RWPE1 (cell line): ENCODE data around the gene WBP2.
A peak's percentile ranks its signal among the peaks of the same experiment; 100 is the strongest.

Experiments used
- CTCF ChIA-PET: fragments of 350-600 bp; sonication (Branson Sonifier 250); formaldehyde crosslinking; extraction: SDS; loops from one replicate; lab custom pipeline; 2021; lab: Yijun Ruan, JAX
- POLR2A ChIA-PET: fragments of 400-600 bp; formaldehyde crosslinking; extraction: SDS; loops from one replicate; lab custom pipeline; 2020; ENCODE audit warnings: antibody characterized with exemption; ENCODE audit not compliant: low non-redundant PET; lab: Yijun Ruan, JAX
- DNase-seq: peaks from one replicate; pipeline ENCODE4 v3.0.0; 2012; ENCODE audit warnings: low spot score
- H3K27ac ChIP-seq: fragments of 450-650 bp; 2 replicates; pipeline ENCODE4 v1.5.1; 2017
- TF ChIP-seq, protein P1 (sequence below): fragments of 450-650 bp; conservative IDR thresholded peaks from 2 replicates; pipeline ENCODE4 v1.5.1; 2017; ENCODE audit warnings: low read depth, mild to moderate bottlenecking

WBP2 gene

DNA sequence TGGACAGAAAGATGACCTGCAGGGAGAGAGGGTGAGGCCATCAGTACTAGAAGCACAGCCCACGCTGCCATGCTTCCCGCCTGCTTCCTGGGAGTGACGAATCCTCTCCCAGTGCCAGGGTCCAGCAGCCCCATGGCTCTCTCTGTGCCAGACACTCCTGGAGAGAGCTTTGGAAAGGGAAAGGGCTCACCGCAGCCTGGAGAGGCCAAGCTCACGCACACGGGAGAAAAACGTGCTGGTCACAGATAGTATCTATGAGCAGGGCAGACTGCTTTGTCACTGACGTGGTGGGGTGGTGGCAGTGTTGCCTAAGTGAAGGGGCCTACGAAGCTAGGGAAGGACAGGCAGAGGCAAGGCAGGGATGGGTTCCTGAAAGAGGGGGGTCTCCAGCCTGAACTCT, 5.4 kb downstream of the WBP2 start:
- TF ChIP-seq, protein P1, sequence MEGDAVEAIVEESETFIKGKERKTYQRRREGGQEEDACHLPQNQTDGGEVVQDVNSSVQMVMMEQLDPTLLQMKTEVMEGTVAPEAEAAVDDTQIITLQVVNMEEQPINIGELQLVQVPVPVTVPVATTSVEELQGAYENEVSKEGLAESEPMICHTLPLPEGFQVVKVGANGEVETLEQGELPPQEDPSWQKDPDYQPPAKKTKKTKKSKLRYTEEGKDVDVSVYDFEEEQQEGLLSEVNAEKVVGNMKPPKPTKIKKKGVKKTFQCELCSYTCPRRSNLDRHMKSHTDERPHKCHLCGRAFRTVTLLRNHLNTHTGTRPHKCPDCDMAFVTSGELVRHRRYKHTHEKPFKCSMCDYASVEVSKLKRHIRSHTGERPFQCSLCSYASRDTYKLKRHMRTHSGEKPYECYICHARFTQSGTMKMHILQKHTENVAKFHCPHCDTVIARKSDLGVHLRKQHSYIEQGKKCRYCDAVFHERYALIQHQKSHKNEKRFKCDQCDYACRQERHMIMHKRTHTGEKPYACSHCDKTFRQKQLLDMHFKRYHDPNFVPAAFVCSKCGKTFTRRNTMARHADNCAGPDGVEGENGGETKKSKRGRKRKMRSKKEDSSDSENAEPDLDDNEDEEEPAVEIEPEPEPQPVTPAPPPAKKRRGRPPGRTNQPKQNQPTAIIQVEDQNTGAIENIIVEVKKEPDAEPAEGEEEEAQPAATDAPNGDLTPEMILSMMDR: no peak
- no peak for DNase-seq
- H3K27ac ChIP-seq: peak overlapping the region; percentile 92
- POLR2A ChIA-PET: interaction anchor here (1.3 kb wide), 1 partner anchor 9 kb away, joined by 3 read pairs; no protein-coding TSS in a partner anchor
- CTCF ChIA-PET: interaction anchor here (1.0 kb wide), 1 partner anchor 23 kb away, joined by 3 read pairs; no protein-coding TSS in a partner anchor

- CTCF ChIA-PET: interaction anchor here (0.6 to 1.0 kb wide), 2 partner anchors 15 to 22 kb away, joined by 3 to 4 read pairs; no protein-coding TSS in a partner anchor
- TF ChIP-seq, protein P1: no peak
- no peak for DNase-seq
- POLR2A ChIA-PET: interaction anchor here (1.3 kb wide), 1 partner anchor 9 kb away, joined by 3 read pairs; no protein-coding TSS in a partner anchor
- H3K27ac ChIP-seq: peak overlapping the region; percentile 92
Measured at GRCh38 chr17:75849279-75849646, 5.9 kb downstream of the WBP2 start.

DNA sequence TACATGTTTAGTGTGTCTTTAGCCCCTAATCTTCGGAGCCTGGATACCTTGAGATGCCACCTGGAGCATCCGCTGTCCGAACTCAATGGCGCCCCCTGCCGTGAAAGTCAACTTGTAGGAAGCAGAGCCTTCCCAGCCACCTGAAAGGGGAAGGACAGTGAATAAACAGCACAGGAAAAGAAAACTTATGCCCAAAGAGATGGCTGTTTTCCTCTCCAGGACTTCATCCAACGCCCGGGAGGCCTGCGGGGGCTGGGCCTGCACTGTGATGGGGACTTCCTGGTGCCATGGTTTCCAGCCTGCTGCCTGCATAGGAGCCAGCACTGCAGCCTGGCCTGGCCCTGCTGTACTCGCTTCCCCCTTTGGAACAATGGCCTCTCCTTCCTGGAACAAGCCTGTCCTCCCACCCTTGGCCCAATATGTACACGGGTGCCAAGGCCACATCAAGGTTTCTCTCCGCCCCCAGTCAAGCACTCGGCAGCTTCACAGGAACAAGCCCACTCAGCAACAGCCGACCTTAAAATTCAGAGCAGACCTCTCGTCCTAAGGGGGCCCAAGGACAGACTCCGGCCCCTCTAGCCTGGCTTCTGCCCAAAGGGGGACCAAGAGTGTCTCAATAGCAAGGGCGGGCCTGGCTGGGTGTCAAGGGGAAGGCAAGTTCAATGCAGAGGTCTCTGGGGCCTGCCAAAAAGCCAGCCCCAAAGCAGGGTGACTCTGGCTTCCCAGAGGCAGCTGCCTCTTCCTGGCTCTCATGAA, 6.4 kb downstream of the WBP2 start:
- H3K27ac ChIP-seq: peak overlapping the region; percentile 92
- TF ChIP-seq, protein P1: peak; percentile 79
- ChIA-PET CTCF (interaction anchor here (0.6 to 1.3 kb wide), 5 partner anchors 11 to 22 kb away, joined by 3 to 4 read pairs (median 3); no protein-coding TSS in a partner anchor), POLR2A (no interaction called here)
- DNase-seq: peak; percentile 25

DNA sequence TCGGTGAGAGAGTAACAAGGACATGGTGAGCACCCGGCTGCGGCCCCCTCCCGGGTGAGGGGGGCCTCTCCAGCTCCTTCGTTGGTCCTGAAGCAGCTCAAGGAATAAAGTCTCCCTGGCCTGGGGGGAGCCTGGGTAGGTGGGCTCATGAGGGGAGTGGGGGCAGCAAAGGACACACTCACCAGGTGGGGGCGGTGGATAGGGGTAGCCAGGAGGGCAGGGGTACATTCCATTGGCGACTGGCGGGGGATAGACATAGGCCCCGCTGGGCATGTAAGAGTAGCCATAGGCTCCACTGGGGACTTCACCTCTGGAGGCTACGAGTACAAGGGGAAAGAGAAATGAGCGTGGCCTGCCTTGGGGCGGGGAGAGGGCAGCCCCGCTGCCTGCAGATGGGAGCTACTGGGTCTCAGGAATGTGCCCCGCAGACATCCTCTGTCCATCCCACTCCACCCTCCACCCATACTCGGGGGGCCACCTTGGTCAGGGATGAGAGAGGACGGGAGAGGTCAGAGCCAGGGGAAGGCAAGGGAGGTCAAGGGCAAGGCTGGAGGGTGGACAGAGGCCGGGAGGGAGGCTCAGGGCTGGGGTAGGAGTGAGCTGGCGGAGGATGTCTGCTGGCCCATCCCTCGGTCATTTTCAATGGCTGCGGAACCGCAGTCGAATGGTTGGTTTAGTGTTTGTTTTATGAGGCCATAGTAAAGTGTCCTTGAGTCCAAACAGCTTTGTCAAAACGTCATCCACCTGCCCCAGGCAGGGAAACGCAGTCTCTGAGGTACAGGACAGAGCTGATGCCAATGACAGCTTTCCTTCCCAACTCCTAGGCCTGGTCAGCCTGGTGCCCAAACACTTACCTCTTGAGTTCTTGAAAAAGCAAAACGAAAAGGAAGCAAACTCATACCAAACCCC, 7.3 kb downstream of the WBP2 start:
- ChIA-PET POLR2A (interaction anchor here (0.5 to 0.7 kb wide), 2 partner anchors 27 to 696 kb away, joined by 4 to 7 read pairs; no protein-coding TSS in a partner anchor), CTCF (interaction anchor here (0.5 to 1.3 kb wide), 8 partner anchors 11 to 441 kb away, joined by 3 to 4 read pairs (median 3); no protein-coding TSS in a partner anchor)
- no peak for DNase-seq
- TF ChIP-seq, protein P1: no peak
- H3K27ac ChIP-seq: peak overlapping the region; percentile 92

DNA sequence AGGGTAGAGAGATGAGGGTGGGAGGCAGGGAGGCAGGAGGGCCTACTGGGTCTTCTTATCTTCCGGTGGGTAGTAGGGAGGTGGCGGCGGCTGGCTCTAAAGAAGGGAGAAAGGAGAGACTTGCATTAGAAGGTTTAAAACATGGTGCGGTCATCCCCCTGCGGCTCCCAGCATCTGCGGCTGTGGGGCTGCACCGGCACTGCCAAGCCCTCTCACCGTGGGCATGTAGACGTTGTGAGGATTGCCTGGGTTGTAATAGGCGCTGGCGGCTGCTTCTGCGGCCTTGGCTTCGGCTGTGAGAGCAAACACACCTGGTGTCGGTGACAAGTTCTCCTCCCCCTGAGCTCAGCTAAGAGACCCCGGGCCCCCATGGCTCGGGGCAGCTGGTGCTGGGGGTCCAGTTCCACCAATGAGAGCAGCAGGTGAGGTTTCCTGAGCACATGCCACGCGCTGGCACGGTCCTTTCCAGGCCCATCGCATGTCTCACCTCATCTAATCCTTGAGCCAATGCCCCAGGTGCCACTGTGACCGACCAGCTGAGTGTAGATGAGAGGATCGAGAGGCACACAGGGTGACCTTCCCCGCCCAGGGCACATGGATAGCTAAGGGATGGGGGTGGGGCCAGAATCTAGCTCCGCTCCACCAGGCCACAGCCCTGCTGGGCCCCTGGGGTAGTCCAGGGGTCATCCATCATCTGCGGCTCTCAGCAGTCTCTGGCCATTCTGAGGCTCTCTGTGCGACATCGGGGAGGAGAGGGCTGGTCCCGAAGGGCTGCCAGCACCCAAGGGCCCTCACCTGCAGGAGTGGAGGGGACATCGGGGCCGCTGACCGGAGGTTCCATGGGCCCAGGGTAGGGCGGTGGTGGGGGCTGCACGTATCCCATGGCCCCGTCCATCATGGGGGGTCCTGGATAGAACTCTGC, 8.2 kb downstream of the WBP2 start:
- peak overlapping the region; percentile 92 for H3K27ac ChIP-seq
- TF ChIP-seq, protein P1: no peak
- CTCF ChIA-PET: interaction anchor here (0.5 to 1.4 kb wide), 5 partner anchors 12 to 74 kb away, joined by 3 to 5 read pairs (median 4); no protein-coding TSS in a partner anchor
- no peak for DNase-seq
- POLR2A ChIA-PET: interaction anchor here (0.7 to 3.1 kb wide), 2 partner anchors 8 to 697 kb away, joined by 7 to 11 read pairs; partner anchors contain the start of gene WBP2
